DMS53 treated with DMSO at 0.1 percent for 48 hours (cell line): ENCODE results near the gene TFR2.

Experiments
- DNase-seq: peaks from one replicate; lab custom pipeline; 2025; ENCODE audit not compliant: unreplicated experiment; lab: John Stamatoyannopoulos, UW

TFR2 gene

DNA sequence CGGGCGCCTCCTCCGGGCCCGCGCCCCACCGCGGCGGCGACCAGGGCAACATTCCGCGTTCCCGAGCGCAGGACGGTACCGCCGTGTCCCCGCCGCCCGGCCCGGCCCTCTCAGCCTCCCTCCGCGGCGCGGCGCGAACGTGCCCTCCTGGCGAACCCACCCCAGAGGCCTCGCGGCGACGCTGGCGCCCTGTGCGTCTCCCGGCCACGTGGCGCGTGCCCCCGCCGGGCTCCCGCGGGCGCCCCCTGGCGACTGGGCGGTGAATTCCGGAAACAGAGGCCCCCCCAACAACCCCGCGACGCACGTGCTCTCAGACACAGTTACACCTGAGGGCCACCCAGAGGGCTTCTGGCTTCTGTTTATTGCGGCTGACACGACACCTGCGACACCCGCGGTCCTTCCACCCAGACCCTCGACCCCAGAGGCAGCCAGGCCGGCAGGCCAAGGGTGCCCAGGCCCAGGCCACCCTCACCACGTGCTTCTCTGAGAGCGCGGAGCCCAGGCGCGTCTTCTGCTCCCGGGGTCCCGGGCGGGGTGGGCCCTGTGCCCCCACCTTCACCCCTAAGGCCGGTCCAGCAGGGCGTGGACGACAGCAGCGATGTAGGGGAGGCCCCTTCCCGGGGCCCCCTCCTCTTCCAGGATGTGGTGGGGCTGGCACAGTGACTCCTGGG lies 67.5 kb downstream of the TFR2 start, which contains the start of gene SAP25:
Gene SAP25 (minus strand): TSS at position 210 of the 671 bp plus-strand sequence. CDS start 158 bp downstream, at position 52.
- no peak for DNase-seq

DNA sequence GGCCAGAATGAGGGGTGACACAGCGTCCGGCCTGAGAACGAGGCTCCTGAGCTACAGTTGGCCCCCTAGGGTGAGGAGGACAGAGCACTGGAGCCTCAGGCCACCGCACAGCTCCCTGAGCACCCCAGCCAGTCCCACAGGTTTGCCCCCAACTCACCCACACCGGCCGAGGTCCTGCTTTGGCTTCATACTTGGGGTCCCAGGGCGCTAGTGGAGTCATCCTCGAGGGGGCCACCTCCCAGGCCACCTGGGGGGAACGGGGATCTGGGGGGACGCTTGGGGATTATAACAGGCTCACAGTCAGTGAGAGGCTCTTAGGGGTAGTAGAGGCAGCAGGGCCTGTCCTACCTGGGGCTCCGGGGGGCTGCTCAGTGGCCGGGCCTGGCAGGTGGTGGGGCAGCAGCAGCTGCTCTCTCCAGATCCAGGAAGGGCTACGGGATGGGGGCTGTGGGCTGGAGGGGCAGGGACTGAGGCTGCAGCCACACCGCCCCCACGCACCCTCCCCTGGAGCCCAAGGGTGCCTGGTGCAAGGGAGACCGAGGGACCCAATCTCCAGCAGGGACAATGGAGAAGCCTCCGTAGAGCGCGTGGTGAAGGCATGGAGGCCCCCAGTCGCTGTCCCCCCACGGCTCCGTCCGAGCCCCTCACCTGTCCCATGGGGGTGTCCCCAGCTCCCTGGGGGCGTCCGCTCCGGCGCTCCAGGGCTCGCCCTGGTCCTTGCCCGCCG lies 68.2 kb downstream of the TFR2 start:
- no peak for DNase-seq

DNA sequence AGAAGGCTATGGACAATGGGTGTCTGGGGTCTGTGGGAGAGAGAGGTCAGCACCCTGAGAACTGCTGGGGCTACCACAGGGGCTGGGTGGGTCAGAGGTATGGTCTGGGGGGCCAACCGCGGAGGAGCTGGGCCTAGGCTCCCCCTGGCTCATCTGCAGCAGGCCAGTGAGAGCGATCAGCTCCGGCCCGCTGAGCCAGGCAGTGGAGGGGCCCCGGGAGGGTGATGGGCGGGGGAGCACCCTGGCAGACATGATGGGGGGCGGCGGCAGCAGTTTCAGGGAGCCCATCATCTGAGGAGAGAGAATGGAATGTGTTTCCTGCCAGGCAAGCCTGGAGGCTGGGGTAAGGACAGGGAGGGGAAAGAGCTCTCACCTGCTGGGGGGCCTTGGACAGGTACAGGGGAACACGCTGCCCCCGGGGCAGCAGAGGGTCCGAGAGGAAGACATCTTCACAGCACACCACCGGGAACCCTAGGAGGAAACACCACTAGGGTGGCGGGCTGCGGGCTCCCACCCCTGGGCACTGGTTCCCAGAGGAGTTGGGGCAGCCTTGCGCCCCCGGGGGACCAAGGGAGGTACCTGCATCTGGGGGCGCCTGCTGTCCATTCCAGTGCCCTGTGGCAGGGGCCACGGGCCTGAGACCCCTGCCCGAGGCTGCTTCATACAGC lies 68.9 kb downstream of the TFR2 start:
- no peak for DNase-seq

DNA sequence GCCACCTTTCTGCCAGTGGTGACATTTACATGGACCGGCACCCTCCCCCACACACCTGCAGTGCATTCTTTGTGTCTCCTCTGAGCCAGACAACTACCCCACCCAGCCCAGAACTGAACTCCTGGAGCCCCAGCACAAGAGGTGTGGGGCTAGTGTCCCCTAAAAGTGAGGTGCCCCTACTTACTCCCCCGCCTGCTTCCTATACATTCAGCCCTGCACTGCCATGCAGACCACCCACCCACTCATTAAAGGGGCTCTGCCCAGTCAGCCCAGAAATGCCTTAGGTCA lies 69.6 kb downstream of the TFR2 start:
- no peak for DNase-seq

DNA sequence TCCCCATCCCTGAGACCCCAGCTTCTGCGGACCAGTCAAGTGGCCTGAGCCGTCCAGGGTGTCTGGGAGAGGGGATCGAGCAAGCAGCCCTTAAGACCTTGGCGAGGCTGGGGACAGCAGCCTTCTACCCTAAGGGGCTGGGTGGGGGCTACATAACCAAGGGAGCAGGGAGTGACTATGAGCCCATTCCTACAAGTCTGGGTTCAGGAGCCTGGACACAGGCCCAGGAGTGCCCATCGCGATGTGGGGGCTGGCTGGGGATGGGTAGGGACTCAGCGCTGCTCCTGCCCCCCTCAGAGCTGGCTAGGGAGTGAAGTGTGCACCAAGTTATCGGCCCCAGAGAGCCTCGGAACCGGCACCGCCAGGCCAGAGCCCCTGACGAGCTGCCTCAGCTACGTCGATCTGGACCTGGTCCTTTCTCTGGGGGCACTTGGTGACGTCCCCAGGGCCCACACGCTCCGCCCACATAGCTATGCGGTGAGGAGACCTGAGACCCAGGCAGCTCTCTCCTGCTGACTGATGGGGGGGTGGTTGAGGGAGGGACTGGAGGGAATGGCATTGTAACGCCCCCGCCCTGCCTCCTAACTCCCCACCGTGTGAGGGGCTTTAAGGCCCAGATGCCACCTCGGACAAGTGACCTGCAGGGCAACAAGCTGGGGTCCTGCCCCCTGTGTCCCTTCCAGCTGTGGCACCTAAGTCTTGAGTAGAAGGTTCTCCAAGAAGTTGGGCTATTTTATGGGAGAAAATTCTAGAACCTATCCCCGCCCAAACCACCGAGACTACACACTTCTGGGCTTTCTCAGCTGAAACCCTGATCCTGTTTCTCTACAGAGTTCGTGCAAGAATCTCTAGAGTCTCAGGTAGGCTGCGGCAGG lies 70.2 kb downstream of the TFR2 start:
- DNase-seq = no peak
